ENCODE measurements around the gene WNT8B.

- TF ChIP-seq CTCF (IDR thresholded peaks at IDR 0.05 in 8 of 11, conservative IDR thresholded peaks at IDR 0.05 in 3 of 11) (no peak), POLR2AphosphoS5 (IDR thresholded peaks at IDR 0.05) (no peak), POLR2A (IDR thresholded peaks at IDR 0.05) (no peak)
These were observed 61.8 kb downstream of the WNT8B start for GRCh38 chr10:100524638-100525037.
